Body of pancreas (tissue), 4 donors: ENCODE data around the gene TBRG4. TPM values are rescaled to one million over a fixed set of nuclear protein-coding genes. Genes with fewer than 3 reads are reported as not detected.

Experiments used
- ATAC-seq: fragments of 150-250 bp; one replicate; pipeline ENCODE4 v1.9.1; 2016
- DNase-seq, 4 donors: peaks; one replicate each; pipeline ENCODE4 v3.0.0-alpha.2; 2019
- H3K27ac ChIP-seq, 4 donors: fragments of 200-600 bp; sonication (generic); 1 replicate in 3 of 4; 2 replicates in 1 of 4; pipeline versions ENCODE4 v1.5.1 to v1.6.1; 2016 to 2019; ENCODE audit warnings: mild to moderate bottlenecking in 1 of 4, mixed read lengths in 1 of 4, moderate library complexity in 1 of 4
- H3K27me3 ChIP-seq, 2 donors: fragments of 200-600 bp; sonication (generic); one replicate each; pipeline ENCODE4 v1.6.0; 2016; ENCODE audit warnings: mild to moderate bottlenecking in 1 of 2
- H3K36me3 ChIP-seq, 2 donors: fragments of 200-600 bp; sonication (generic); replicated peaks in 1 of 2; 2 replicates each; pipeline ENCODE4 v1.5.1; 2016; ENCODE audit warnings: low read depth in 2 of 2; ENCODE audit not compliant: insufficient read depth in 1 of 2
- H3K4me1 ChIP-seq: fragments of 200-600 bp; sonication (generic); one replicate; pipeline ENCODE4 v1.6.0; 2016
- H3K4me3 ChIP-seq, 2 donors: fragments of 200-600 bp; sonication (generic); 1 replicate in 1 of 2; 2 replicates in 1 of 2; pipeline ENCODE4 v1.5.1; 2016 to 2019
- H3K9me3 ChIP-seq, 3 donors: fragments of 200-600 bp; sonication (generic); 1 replicate in 2 of 3; 2 replicates in 1 of 3; pipeline ENCODE4 v1.5.1; 2016
- POLR2A ChIP-seq, 3 donors: fragments of 450-650 bp; IDR thresholded peaks; one replicate each; pipeline ENCODE4 v1.6.1; 2016; ENCODE audit warnings: antibody characterized with exemption in 3 of 3, mild to moderate bottlenecking in 2 of 3
- WGBS, 2 donors: methylation state at CpG; one replicate each; pipeline ENCODE4 v1.1.5; 2017; 5-methylcytosine and 5-hydroxymethylcytosine counted together
- intact Hi-C: fragments of 100-400 bp; cut with DNase I; formaldehyde crosslinking; loops from one replicate; pipeline ENCODE4 v1.15.1; 2023
- total RNA-seq, 2 donors: library from RNA; depleted of rRNA; stranded (reverse); fragments of >200 nt; gene quantifications; one replicate each; pipeline ENCODE4 v1.1.0, GENCODE V29; 2016
- TF ChIP-seq, protein P1 (sequence below), 7 experiments: fragments of 450-650 bp in 4 of 7; fragments of 200-600 bp in 3 of 7; sonication (generic) in 3 of 7; IDR thresholded peaks; one replicate each; pipeline ENCODE4 v1.5.1; 2016 to 2019; ENCODE audit warnings: antibody characterized with exemption in 7 of 7

TBRG4 gene
- total RNA-seq, 2 donors from 2014 or later, result 14.0 to 81.4 TPM

DNA sequence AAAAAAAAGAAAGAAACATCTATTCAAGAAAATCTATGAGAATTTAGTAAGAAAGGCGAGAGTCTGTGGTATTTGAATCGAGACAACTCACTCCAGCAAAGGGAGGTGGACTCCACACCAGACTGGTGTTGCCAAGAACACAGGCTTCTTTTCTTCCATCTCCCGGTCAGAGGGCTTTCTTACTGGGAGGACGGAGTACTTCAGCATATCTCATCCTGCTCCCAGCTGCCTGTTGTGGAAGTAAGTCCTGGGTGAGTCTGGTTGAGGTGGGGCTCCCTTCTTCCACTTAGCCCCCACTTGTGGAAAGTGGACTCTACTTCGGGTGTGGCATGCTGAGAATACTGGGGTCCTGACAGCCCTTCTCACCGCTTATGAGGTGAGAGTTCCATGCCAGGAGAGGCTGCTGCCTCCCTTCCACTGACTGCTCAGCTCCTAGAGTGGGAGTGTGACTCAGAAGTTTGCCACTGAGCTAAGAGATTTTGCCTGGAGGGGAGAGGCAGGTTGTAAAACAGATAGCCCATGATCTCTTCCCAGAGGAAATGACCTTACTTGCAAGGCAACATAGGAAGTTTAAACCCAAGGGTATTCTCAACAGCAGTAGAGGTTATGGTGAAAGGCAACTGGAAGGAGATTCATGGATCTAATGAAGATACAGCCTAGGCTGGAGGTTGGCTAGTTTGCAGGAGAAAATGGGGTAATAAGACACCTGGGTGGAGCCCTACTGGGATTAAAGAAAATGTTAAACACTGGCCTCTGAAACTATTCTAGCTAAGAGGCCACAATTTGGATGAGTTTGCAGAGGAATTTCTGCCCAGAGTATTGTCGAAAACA is 19.2 kb downstream of the TBRG4 start:
- Histone ChIP-seq H3K4me1 (peaks cover 7% of the 10 kb centered on the region), H3K4me3 (no peak overlapping the region), H3K27ac (no peak overlapping the region), H3K36me3 (no peaks in the 10 kb centered on the region), H3K9me3 (no peaks in the 10 kb centered on the region), H3K27me3 (peaks cover 0 to 5% of the 10 kb centered on the region in 2 donors)
- no peak for ATAC-seq
- TF ChIP-seq, protein P1, sequence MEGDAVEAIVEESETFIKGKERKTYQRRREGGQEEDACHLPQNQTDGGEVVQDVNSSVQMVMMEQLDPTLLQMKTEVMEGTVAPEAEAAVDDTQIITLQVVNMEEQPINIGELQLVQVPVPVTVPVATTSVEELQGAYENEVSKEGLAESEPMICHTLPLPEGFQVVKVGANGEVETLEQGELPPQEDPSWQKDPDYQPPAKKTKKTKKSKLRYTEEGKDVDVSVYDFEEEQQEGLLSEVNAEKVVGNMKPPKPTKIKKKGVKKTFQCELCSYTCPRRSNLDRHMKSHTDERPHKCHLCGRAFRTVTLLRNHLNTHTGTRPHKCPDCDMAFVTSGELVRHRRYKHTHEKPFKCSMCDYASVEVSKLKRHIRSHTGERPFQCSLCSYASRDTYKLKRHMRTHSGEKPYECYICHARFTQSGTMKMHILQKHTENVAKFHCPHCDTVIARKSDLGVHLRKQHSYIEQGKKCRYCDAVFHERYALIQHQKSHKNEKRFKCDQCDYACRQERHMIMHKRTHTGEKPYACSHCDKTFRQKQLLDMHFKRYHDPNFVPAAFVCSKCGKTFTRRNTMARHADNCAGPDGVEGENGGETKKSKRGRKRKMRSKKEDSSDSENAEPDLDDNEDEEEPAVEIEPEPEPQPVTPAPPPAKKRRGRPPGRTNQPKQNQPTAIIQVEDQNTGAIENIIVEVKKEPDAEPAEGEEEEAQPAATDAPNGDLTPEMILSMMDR (IDR thresholded peaks at IDR 0.05), result no peak
- no peak for TF ChIP-seq POLR2A (IDR thresholded peaks at IDR 0.05)
- DNase-seq, result no peak
- intact Hi-C loops, result no loop called here
- WGBS, 2 donors, result 47 to 56% methylated on average over 7 of the region's 7 CpGs

DNA sequence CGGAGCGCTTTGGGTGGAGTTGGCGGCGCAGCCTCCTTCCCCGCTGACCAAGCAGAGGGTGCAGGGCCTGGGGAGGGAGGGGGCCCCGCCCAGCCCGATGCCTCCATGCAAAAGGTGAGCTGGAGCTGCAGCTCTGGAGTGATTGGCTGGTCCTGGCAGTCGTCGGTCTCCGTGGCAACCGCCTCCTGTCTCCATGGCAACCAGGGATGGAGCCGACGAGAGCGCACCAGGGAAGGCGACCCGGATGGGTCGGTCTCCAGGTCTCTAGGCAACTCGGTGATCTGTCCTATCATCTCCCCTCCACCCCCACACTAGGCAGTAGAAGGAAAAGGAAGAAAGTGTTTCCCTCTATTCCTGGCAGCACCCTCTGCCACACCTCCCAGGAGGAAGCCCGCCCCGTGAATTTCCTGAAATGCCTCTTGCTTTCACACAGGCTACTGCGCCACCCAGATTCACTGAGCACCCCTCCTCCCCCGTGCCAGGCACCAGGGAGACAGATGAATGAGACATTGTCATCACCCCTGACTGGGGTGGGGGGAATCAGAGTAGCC is 22.1 kb downstream of the TBRG4 start:
- no peak overlapping the region for H3K4me3 ChIP-seq
- no peak for TF ChIP-seq POLR2A (IDR thresholded peaks at IDR 0.05)
- TF ChIP-seq, protein P1 (IDR thresholded peaks at IDR 0.05), result no peak
- H3K27me3 ChIP-seq, result peaks cover 0 to 5% of the 10 kb centered on the region in 2 donors
- peaks cover 7% of the 10 kb centered on the region for H3K4me1 ChIP-seq
- H3K9me3 ChIP-seq, result no peaks in the 10 kb centered on the region
- H3K27ac ChIP-seq, result no peak overlapping the region
- ATAC-seq, result peak; percentile 45
- intact Hi-C loops, result no loop called here
- DNase-seq, result peak; percentile 43 to 69 (median 61)
- H3K36me3 ChIP-seq, result no peaks in the 10 kb centered on the region
- 6 to 15% methylated on average over 8 to 21 of the region's 22 CpGs for whole genome bisulfite sequencing, 2 donors

DNA sequence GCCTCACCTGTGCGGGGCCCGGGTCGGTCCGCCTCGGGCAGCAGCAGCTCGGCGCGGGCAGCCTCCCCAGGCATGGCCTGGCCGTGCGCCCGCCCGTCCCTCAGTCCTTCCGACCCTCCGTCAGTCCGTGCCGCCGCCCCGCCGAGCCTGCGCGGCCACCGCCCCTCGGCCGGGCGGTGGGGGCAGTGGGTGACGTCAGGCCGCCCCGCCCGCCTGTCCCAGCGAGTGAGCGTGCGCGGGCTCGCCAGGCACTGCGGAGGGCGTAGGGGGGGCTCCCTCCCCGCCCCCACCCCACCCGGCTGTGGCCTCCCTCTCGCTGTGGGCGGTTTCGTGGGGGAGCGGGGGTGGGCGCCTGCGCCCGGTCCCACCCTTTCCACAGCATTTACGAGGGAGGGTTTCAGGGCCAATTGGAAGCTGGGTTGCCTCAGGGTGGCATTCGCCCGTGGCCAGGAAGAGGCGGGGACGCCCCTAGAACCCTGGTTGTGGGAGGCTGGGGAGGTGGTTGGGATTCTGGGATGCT is 22.6 kb downstream of the TBRG4 start, which contains the start of gene NACAD:
Gene NACAD, minus strand, starts transcription at position 149 of the 520 bp plus-strand sequence. Its CDS starts 75 bp downstream, at position 74.
- 1 to 3% methylated on average over 30 to 40 of the region's 50 CpGs for WGBS, 2 donors
- intact Hi-C loops, result no loop called here
- peak; percentile 54 for ATAC-seq

DNA sequence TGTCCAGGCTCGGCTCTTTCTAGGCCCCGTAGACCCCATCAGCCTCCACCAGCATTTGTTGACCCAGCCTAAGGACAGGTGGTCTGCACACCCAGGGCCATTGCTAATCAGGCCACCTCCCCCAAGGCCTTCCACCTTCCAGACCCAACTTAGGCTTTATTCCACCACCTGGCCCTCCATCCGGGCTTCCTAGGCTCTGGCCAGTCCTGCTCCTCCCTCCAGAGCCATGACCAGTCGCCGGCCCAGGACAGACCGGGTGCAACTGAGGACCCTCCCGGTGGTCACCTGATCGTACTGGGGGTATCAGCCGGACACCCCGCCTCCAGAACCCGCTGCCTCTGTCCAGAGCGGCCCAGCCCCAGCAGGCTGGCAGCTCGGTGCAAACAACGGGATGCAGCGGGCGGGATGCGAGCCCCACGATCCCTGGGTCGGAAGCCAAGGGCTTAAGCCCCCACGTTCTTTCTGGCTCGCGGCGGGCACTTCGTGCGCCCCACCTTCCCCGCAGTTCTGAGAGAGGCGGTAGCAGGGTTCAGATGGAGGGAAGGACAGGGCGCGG is 23.3 kb downstream of the TBRG4 start:
- intact Hi-C loops, result no loop called here

More for the DNA sequence above, 22.6 kb downstream of the TBRG4 start, which contains the start of gene NACAD:
- TF ChIP-seq, protein P1 (IDR thresholded peaks at IDR 0.05), result no peak
- no peak for TF ChIP-seq POLR2A (IDR thresholded peaks at IDR 0.05)
- DNase-seq, result peak in 1 of 4 donors; percentile 57
- Histone ChIP-seq H3K4me3 (peak within 1 kb of the TSS; percentile 8 to 21), H3K4me1 (peaks cover 7% of the 10 kb centered on the region), H3K27ac (no peak within 1 kb of the TSS), H3K36me3 (no peaks in the 10 kb centered on the region), H3K27me3 (peaks cover 0 to 5% of the 10 kb centered on the region in 2 donors), H3K9me3 (no peaks in the 10 kb centered on the region)

More for the DNA sequence above, 23.3 kb downstream of the TBRG4 start:
- peaks cover 0 to 5% of the 10 kb centered on the region in 2 donors for H3K27me3 ChIP-seq
- H3K4me1 ChIP-seq, result peaks cover 7% of the 10 kb centered on the region
- H3K27ac ChIP-seq, result no peak overlapping the region
- 58 to 73% methylated on average over 15 to 27 of the region's 29 CpGs for WGBS, 2 donors
- no peak overlapping the region for H3K4me3 ChIP-seq
- ATAC-seq (no peak), DNase-seq (no peak)
- no peaks in the 10 kb centered on the region for H3K9me3 ChIP-seq
- no peaks in the 10 kb centered on the region for H3K36me3 ChIP-seq
- TF ChIP-seq POLR2A (IDR thresholded peaks at IDR 0.05), result no peak
- TF ChIP-seq, protein P1 (IDR thresholded peaks at IDR 0.05), result no peak
